ENCODE data around the gene SMIM24.

- TF ChIP-seq, protein P1, sequence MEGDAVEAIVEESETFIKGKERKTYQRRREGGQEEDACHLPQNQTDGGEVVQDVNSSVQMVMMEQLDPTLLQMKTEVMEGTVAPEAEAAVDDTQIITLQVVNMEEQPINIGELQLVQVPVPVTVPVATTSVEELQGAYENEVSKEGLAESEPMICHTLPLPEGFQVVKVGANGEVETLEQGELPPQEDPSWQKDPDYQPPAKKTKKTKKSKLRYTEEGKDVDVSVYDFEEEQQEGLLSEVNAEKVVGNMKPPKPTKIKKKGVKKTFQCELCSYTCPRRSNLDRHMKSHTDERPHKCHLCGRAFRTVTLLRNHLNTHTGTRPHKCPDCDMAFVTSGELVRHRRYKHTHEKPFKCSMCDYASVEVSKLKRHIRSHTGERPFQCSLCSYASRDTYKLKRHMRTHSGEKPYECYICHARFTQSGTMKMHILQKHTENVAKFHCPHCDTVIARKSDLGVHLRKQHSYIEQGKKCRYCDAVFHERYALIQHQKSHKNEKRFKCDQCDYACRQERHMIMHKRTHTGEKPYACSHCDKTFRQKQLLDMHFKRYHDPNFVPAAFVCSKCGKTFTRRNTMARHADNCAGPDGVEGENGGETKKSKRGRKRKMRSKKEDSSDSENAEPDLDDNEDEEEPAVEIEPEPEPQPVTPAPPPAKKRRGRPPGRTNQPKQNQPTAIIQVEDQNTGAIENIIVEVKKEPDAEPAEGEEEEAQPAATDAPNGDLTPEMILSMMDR (IDR thresholded peaks at IDR 0.05) = no peak
- TF ChIP-seq EZH2 (IDR thresholded peaks at IDR 0.05; ENCODE audit: borderline replicate concordance, insufficient read depth, low read depth, low read length, poor library complexity, severe bottlenecking) = no peak
These were observed 1.7 kb downstream of the SMIM24 start for GRCh38 chr19:3478409-3479176.

All from B cell (primary cell).